Gastrocnemius medialis (tissue), 4 donors: ENCODE results near the gene GLIS2. TPM values are rescaled to one million over a fixed set of nuclear protein-coding genes. Genes with fewer than 3 reads are reported as not detected.

Experiments used
- ATAC-seq, 2 donors: fragments of 150-250 bp; one replicate each; pipeline ENCODE4 v1.9.1; 2016
- DNase-seq, 2 donors: peaks; one replicate each; pipeline ENCODE4 v3.0.0-alpha.2; 2019
- H3K27ac ChIP-seq, 4 donors: fragments of 200-600 bp; sonication (generic); 1 replicate in 1 of 4; 2 replicates in 3 of 4; pipeline ENCODE4 v1.5.1; 2016 to 2018; ENCODE audit warnings: mild to moderate bottlenecking in 2 of 4, moderate library complexity in 1 of 4
- H3K27me3 ChIP-seq, 3 donors: fragments of 200-600 bp; sonication (generic) in 2 of 3; 1 replicate in 1 of 3; 2 replicates in 2 of 3; pipeline versions ENCODE4 v1.5.1 to v1.6.0; 2016 to 2019; ENCODE audit warnings: mild to moderate bottlenecking in 1 of 3, moderate library complexity in 1 of 3
- H3K36me3 ChIP-seq, 2 donors: fragments of 200-600 bp; sonication (generic) in 1 of 2; one replicate each; pipeline ENCODE4 v1.5.1; 2017 to 2018
- H3K4me1 ChIP-seq, 2 donors: fragments of 200-600 bp; sonication (generic) in 1 of 2; one replicate each; pipeline ENCODE4 v1.5.1; 2016 to 2017; ENCODE audit warnings: mild to moderate bottlenecking in 2 of 2
- H3K4me3 ChIP-seq, 4 donors: fragments of 200-600 bp; sonication (generic) in 3 of 4; 1 replicate in 1 of 4; 2 replicates in 3 of 4; pipeline ENCODE4 v1.5.1; 2016 to 2019; ENCODE audit warnings: mild to moderate bottlenecking in 2 of 4
- H3K9me3 ChIP-seq, 3 donors: fragments of 200-600 bp; sonication (generic) in 2 of 3; 1 replicate in 1 of 3; 2 replicates in 2 of 3; pipeline ENCODE4 v1.5.1; 2016 to 2019
- POLR2A ChIP-seq, 2 donors: fragments of 450-650 bp; IDR thresholded peaks; one replicate each; pipeline ENCODE4 v1.6.1; 2017; ENCODE audit warnings: antibody characterized with exemption in 2 of 2, mild to moderate bottlenecking in 2 of 2, moderate library complexity in 2 of 2
- in situ Hi-C, 4 donors: fragments of 200-750 bp; cut with MboI; loops; one replicate each; pipeline versions ENCODE4 v1.15.0 to v1.8.0; 2017; ENCODE audit warnings: low sequenced_read_pairs in 4 of 4
- intact Hi-C: fragments of 100-400 bp; cut with DNase I; formaldehyde crosslinking; loops from one replicate; pipeline ENCODE4 v1.15.1; 2023; ENCODE audit warnings: low total_unique reads
- total RNA-seq, 4 donors: library from RNA; depleted of rRNA; stranded (reverse); fragments of >200 nt; gene quantifications; one replicate each; pipeline versions ENCODE4 v1.1.0 to v1.2.3, GENCODE V29; 2016
- TF ChIP-seq, protein P1 (sequence below), 5 experiments: fragments of 450-650 bp in 3 of 5; fragments of 200-600 bp in 2 of 5; sonication (generic) in 2 of 5; IDR thresholded peaks in 4 of 5; conservative IDR thresholded peaks in 1 of 5; 1 replicate in 4 of 5; 2 replicates in 1 of 5; pipeline ENCODE4 v1.5.1; 2016 to 2019; ENCODE audit warnings: antibody characterized with exemption in 5 of 5, mild to moderate bottlenecking in 3 of 5, moderate library complexity in 3 of 5

GLIS2 gene
- total RNA-seq, 4 donors from 2014 or later: 0.81 to 0.95 (median 0.95) TPM; not detected in 1

DNA sequence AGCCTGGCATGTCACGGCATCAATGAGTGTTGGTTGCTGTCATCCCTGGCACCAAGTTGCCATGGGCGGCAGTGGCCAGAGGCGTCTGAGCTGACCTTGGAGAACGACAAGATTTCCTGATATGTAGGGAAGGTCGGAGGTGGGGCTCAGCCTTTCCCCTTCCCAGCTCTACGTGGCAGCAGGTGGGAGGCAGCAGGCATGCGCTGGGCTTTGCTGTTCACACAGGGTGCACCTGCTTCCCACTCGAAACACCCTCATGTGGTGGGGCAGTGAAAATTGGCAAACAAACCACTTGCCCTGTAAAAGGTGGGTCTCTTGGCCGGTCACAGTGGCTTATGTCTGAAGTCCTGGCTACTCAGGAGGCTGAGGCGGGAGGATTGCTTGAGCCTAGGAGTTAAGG, 30.7 kb upstream of the GLIS2 start:
- Histone ChIP-seq H3K4me1 (peaks cover 10 to 16% of the 10 kb centered on the region in 2 donors), H3K27ac (no peak overlapping the region), H3K36me3 (no peaks in the 10 kb centered on the region), H3K9me3 (no peaks in the 10 kb centered on the region), H3K27me3 (peaks cover 0 to 5% (median 0%) of the 10 kb centered on the region in 3 donors), H3K4me3 (no peak overlapping the region)
- in situ Hi-C loops: loop anchor here in 3 of 4 donors (5.0 to 10.0 kb wide), 2 partner anchors 47 to 130 kb away; partner anchors contain the start of gene CORO7 (in 1 of the 3)
- intact Hi-C loops: no loop called here
- ATAC-seq: no peak
- TF ChIP-seq POLR2A (IDR thresholded peaks at IDR 0.05): no peak
- TF ChIP-seq, protein P1, sequence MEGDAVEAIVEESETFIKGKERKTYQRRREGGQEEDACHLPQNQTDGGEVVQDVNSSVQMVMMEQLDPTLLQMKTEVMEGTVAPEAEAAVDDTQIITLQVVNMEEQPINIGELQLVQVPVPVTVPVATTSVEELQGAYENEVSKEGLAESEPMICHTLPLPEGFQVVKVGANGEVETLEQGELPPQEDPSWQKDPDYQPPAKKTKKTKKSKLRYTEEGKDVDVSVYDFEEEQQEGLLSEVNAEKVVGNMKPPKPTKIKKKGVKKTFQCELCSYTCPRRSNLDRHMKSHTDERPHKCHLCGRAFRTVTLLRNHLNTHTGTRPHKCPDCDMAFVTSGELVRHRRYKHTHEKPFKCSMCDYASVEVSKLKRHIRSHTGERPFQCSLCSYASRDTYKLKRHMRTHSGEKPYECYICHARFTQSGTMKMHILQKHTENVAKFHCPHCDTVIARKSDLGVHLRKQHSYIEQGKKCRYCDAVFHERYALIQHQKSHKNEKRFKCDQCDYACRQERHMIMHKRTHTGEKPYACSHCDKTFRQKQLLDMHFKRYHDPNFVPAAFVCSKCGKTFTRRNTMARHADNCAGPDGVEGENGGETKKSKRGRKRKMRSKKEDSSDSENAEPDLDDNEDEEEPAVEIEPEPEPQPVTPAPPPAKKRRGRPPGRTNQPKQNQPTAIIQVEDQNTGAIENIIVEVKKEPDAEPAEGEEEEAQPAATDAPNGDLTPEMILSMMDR (IDR thresholded peaks at IDR 0.05 in 4 of 5, conservative IDR thresholded peaks at IDR 0.05 in 1 of 5): no peak
- no peak for DNase-seq

DNA sequence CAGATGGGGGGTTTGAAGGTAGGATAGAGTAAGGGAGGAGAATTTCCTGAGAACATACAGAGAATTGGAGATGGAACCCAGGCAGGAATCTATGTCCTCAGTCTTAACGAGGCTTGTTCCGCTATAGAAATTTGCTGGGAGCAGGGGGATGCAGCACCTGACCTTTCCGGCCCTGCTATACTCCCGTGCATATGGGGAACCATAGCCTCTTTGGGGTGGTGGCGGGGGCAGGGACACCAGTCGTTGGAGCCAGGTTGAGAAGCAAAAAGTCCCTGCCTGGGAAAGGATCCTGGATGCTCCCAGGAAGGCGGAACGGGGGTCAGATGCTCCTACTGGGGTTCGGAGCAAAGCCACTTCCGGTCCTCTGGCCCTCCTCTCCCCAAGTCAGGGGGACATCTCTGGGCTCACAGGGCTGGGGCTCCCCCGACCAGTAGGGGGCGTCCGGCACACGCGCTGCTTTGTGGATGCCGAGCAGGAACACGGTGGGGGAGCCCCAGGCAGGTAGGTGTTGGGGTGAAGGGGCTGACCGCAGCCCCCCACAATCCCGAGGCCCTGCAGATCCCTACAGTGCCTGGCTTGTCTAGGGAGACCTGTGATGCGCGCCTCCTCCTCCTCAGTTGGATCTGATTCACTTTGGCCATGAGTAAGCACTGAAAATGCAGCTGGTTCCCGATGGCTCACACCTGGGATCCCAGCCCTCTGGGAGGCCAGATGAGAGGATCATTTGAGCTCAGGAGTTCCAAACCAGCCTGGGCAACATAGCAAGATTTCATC, 27.5 kb upstream of the GLIS2 start:
- in situ Hi-C loops: loop anchor here in 3 of 4 donors (5.0 to 10.0 kb wide), 2 partner anchors 44 to 126 kb away; partner anchors contain the start of gene CORO7 (in 1 of the 3)

DNA sequence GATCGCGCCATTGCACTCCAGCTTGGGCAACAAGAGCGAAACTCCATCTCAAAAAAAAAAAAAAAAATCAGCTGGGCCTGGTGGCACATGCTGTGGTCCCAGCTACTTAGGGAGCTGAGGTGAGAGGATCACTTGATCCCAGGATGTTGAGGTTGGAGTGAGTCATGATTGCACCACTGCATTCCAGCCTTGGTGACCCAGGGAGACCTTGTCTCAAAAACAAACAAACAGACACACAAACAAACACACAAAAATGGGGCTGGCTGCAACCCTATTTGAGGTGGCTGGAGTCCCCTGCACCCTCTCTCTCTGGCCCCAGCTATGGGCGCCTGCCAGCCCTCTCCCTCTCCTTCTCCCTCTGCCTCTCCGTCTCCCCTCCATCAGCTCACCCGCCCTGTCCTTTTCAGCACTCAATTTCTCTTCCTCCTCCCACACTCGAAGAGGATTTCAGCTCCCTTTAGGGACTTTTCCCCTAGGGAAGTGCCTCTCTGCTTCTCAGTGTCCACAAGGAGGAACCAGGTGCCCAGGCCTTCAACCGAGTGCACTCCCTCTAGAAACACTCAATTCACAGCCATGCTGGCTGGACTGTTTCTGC, 25.5 kb upstream of the GLIS2 start:
- Histone ChIP-seq H3K36me3 (no peaks in the 10 kb centered on the region), H3K4me3 (no peak overlapping the region), H3K27me3 (no peaks in the 10 kb centered on the region), H3K4me1 (peaks cover 41 to 56% of the 10 kb centered on the region in 2 donors), H3K9me3 (no peaks in the 10 kb centered on the region), H3K27ac (peak overlapping the region; percentile 61 to 80 (median 72))
- DNase-seq (peak; percentile 47 to 79), ATAC-seq (peak; percentile 72 to 83)
- in situ Hi-C loops: loop anchor here in 1 of 4 donors (5.0 kb wide), 2 partner anchors 42 to 107 kb away; no protein-coding TSS in a partner anchor
- TF ChIP-seq, protein P1 (IDR thresholded peaks at IDR 0.05 in 4 of 5, conservative IDR thresholded peaks at IDR 0.05 in 1 of 5): no peak
- TF ChIP-seq POLR2A (IDR thresholded peaks at IDR 0.05): no peak
- intact Hi-C loops: no loop called here

More for the DNA sequence above, 27.5 kb upstream of the GLIS2 start:
- Histone ChIP-seq H3K36me3 (no peaks in the 10 kb centered on the region), H3K27ac (peak overlapping the region in 1 of 4 donors; percentile 30), H3K9me3 (no peaks in the 10 kb centered on the region), H3K4me1 (peaks cover 28 to 41% of the 10 kb centered on the region in 2 donors), H3K4me3 (peak overlapping the region in 1 of 4 donors; percentile 21), H3K27me3 (no peaks in the 10 kb centered on the region)
- TF ChIP-seq, protein P1 (IDR thresholded peaks at IDR 0.05 in 4 of 5, conservative IDR thresholded peaks at IDR 0.05 in 1 of 5): peak; percentile 89 to 99 (median 96)
- TF ChIP-seq POLR2A (IDR thresholded peaks at IDR 0.05): no peak
- DNase-seq: peak; percentile 47 to 61
- intact Hi-C loops: loop anchor here (1.0 kb wide), 2 partner anchors 42 to 114 kb away; no protein-coding TSS in a partner anchor
- peak; percentile 56 to 61 for ATAC-seq

DNA sequence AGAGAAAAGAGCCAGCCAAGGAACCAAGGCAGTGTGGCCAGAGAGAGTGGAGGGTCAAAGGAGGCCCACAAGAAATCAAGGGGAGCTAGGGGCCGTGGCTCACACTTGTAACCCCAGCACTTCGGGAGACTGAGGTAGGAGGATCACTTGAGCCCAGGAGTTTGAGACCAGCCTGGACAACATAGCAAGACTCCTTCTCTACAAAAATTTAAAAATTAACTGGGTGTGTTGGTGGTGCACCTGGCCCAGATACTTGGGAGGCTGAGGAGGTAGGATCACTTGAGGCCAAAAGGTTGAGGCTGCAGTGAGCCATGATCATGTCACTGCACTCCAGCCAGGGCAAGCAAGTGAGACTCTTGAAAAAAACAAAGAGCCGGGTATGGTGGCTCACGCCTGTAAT, 24.2 kb upstream of the GLIS2 start:
- DNase-seq: no peak
- TF ChIP-seq POLR2A (IDR thresholded peaks at IDR 0.05): no peak
- TF ChIP-seq, protein P1 (IDR thresholded peaks at IDR 0.05 in 4 of 5, conservative IDR thresholded peaks at IDR 0.05 in 1 of 5): no peak
- Histone ChIP-seq H3K27me3 (no peaks in the 10 kb centered on the region), H3K36me3 (no peaks in the 10 kb centered on the region), H3K9me3 (no peaks in the 10 kb centered on the region), H3K4me1 (peaks cover 44 to 64% of the 10 kb centered on the region in 2 donors), H3K27ac (peak overlapping the region; percentile 45 to 79 (median 71)), H3K4me3 (no peak overlapping the region)
- in situ Hi-C loops: loop anchor here in 1 of 4 donors (5.0 kb wide), 2 partner anchors 41 to 106 kb away; no protein-coding TSS in a partner anchor
- intact Hi-C loops: no loop called here
- no peak for ATAC-seq
